Fibroblast of pulmonary artery (primary cell): ENCODE results near the gene FFAR3.

Source experiments
- DNase-seq: peaks from one replicate; pipeline ENCODE4 v3.0.0-alpha.2; 2010; ENCODE audit warnings: low read depth
- H3K4me3 ChIP-seq: replicated peaks from 2 replicates; pipeline ENCODE4 v1.5.1; 2011; ENCODE audit warnings: low read depth, mild to moderate bottlenecking, control low read depth, low read length, moderate library complexity
- CTCF ChIP-seq: IDR thresholded peaks from 2 replicates; pipeline ENCODE4 v1.5.1; 2011; ENCODE audit warnings: mild to moderate bottlenecking, control low read depth, low read length, inconsistent platforms; ENCODE audit errors: missing control alignments

FFAR3 gene

DNA sequence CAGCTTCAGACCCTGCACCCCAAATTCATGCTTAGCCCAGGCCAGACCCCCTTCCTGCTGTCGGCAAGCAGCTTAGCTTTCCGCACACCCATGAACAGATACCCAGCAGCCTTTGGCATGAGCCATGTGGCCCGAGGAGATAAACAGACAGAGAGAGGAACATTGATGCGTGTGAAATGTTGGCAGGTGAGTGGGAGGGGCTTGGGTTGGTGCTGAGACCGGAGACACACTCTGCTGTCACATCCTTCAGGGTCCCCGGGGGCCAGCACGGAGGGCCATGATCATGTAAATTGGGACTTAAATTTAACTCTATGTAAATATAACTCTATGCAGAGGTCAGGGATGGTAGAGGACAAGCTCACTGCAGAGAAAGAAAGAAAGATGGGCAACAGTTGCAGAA, 27.8 kb upstream of the FFAR3 start:
- no peak overlapping the region for H3K4me3 ChIP-seq
- TF ChIP-seq CTCF = no peak

DNA sequence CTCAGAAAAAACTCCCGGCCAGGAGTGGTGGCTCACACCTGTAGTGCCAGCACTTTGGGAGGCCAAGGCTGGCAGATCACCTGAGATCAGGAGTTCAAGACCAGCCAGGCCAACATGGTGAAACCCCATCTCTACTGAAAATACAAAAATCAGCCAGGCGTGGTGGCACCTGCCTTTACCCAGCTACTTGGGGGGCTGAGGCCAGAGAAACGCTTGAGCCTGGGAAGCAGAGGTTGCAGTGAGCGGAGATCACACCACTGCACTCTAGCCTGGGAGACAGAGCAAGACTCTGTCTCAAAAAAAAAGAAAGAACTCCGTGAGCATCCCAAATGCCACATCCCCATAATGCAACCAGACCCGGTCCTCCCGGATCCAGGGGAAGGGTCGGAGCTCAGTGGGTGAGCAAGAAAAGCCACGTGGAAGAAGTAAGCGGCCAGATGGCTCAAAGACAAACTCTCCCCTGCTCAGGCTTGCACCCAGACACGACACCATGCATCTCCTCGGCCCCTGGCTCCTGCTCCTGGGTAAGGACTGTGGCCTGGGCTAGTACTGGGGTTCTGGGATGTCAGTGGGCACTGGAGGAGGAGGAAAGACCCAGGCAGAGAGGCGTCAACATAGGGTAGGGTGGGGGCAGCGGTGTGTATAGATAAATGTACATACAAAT, 26.6 kb upstream of the FFAR3 start:
- DNase-seq = no peak
- TF ChIP-seq CTCF = no peak
- no peak overlapping the region for H3K4me3 ChIP-seq

More for the DNA sequence above, 27.8 kb upstream of the FFAR3 start:
- no peak for DNase-seq

- no peak overlapping the region for H3K4me3 ChIP-seq
- DNase-seq = no peak
- TF ChIP-seq CTCF = no peak
Observed at GRCh38 chr19:35332817-35333216, 25.4 kb upstream of the FFAR3 start.

DNA sequence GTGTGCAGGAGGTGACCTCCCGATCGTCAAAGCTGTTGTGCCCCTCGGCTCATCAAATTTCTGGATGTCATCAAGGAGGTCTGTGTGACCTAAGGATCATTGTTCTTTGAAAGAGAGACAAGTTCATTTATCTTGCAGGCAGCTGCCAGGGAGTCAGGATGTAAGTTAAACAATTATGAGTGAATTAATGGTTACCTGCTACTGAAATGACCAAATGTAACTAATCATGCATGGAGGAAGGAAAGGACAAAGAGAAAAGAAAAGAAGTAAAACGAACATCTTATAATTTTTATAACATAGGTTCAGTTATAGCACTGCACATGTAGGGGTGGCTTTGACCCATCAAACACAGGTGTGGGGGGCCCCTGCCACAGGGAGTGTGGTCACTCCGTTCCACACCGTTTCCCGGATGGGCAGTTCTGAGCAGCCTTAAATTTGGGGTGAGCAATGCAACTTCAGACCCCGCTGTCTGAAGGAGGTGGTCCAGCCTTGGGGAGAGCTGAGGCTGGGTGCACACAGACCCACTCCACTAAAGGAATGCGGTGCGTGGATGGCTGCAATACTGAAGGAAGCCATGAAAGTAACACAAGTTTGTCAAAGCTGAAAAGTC, 24.0 kb upstream of the FFAR3 start:
- DNase-seq = no peak
- no peak for TF ChIP-seq CTCF
- no peak overlapping the region for H3K4me3 ChIP-seq

GRCh38 chr19:35336166-35336955, 21.9 kb upstream of the FFAR3 start:
- TF ChIP-seq CTCF = no peak
- DNase-seq = no peak

DNA sequence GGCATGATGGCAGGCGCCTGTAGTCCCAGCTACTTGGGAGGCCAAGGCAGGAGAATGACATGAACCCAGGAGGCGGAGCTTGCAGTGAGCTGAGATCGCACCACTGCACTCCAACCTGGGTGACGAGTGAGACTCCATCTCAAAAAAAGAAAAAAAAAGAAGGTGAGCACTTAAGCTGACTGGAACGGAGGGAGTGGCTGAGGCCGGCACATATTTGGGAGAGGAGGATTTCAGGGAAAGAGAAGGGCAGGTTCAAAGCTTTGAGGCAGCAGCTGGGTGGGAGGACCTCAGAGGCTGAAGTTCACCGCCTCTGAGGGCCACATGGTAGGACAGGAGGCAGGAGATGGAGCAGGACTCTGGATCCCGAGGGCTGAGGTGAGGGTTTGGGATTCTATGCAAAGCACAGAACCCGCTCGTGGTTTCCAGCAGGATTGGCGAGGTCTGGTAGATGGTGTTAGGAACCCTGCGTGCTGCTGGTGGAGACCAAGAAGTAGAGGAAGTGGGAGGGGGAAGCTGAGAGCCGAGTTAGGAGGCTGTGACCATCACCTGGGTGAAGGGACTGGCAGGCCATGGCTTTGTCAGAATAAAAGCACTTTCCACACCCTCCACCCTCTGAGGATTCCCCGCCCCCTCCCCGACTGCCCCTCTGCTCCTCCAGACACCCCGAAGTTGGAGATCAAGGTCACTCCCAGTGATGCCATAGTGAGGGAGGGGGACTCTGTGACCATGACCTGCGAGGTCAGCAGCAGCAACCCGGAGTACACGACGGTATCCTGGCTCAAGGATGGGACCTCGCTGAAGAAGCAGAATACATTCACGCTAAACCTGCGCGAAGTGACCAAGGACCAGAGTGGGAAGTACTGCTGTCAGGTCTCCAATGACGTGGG, 20.9 kb upstream of the FFAR3 start:
- H3K4me3 ChIP-seq = no peak overlapping the region
- TF ChIP-seq CTCF = no peak
- DNase-seq = no peak

More at GRCh38 chr19:35336166-35336955, 21.9 kb upstream of the FFAR3 start:
- H3K4me3 ChIP-seq = no peak overlapping the region
